Adrenal gland (tissue), 12 donors: ENCODE data around the gene DMRTC2. TPM values are rescaled to one million over a fixed set of nuclear protein-coding genes. Genes with fewer than 3 reads are reported as not detected.

Experiments used
- DNase-seq, 7 donors: peaks; one replicate each; pipeline ENCODE4 v3.0.0-alpha.2; 2019 to 2020
- H3K27ac ChIP-seq, 5 donors: fragments of 200-600 bp; sonication (generic) in 4 of 5; 1 replicate in 3 of 5; 2 replicates in 2 of 5; pipeline versions ENCODE4 v1.5.1 to v1.8.0; 2016 to 2020; ENCODE audit warnings: mild to moderate bottlenecking in 1 of 5
- H3K27me3 ChIP-seq: fragments of 200-600 bp; 2 replicates; pipeline ENCODE4 v1.8.0; 2021
- H3K36me3 ChIP-seq, 2 donors: fragments of 200-600 bp; replicated peaks in 1 of 2; 1 replicate in 1 of 2; 2 replicates in 1 of 2; pipeline versions ENCODE4 v1.5.1 to v1.8.0; 2018 to 2022
- H3K4me1 ChIP-seq, 2 donors: fragments of 200-600 bp; replicated peaks in 1 of 2; 1 replicate in 1 of 2; 2 replicates in 1 of 2; pipeline versions ENCODE4 v1.5.1 to v1.8.0; 2018 to 2021
- H3K4me3 ChIP-seq, 4 donors: fragments of 200-600 bp; sonication (generic) in 3 of 4; one replicate each; pipeline ENCODE4 v1.5.1; 2016 to 2018
- H3K9me3 ChIP-seq, 3 donors: fragments of 200-600 bp; sonication (generic) in 1 of 3; replicated peaks in 1 of 3; 1 replicate in 2 of 3; 2 replicates in 1 of 3; pipeline versions ENCODE4 v1.5.1 to v1.8.0; 2016 to 2021
- CTCF ChIP-seq, 6 experiments: fragments of 450-650 bp in 4 of 6; fragments of 200-600 bp in 2 of 6; sonication (generic) in 1 of 6; IDR thresholded peaks; 1 replicate in 5 of 6; 2 replicates in 1 of 6; pipeline versions ENCODE4 v1.5.1 to v1.8.0; 2016 to 2021; ENCODE audit warnings: antibody characterized with exemption in 6 of 6, mild to moderate bottlenecking in 2 of 6, moderate library complexity in 1 of 6
- POLR2A ChIP-seq, 2 donors: fragments of 450-650 bp; IDR thresholded peaks; one replicate each; pipeline ENCODE4 v1.6.1; 2017; ENCODE audit warnings: antibody characterized with exemption in 2 of 2, mild to moderate bottlenecking in 2 of 2, moderate library complexity in 1 of 2
- WGBS, 4 donors: extraction: QIAGEN DNeasy Blood & Tissue Kit in 2 of 4; methylation state at CpG; one replicate each; pipeline versions ENCODE4 v1.1.5 to v1.1.7; 2013 to 2017; 5-methylcytosine and 5-hydroxymethylcytosine counted together
- intact Hi-C, 2 donors: fragments of 100-400 bp; cut with DNase I; formaldehyde crosslinking; loops; one replicate each; pipeline versions ENCODE4 v1.14.1 to v1.15.0; 2022 to 2023
- polyA plus RNA-seq, 3 donors: library from polyadenylated mRNA; stranded (reverse); fragments of 200-250 nt in 2 of 3; fragments of 350-450 nt in 1 of 3; fragmentation: Illumina TruSeq in 1 of 3; extraction: RNeasy Lipid Tissue Mini Kit (QIAGEN cat#74804) in 1 of 3; gene quantifications; one replicate each; pipeline ENCODE4 v1.2.3, GENCODE V29; 2013 to 2014
- total RNA-seq, 9 donors: library from RNA; depleted of rRNA in 4 of 9; stranded (reverse); fragments of >200 nt in 4 of 9; fragments of 120-200 nt in 1 of 9; fragmentation: NEBNext Ultra II Directional in 1 of 9; extraction: Animal tissue kit (Norgen Biotek cat#: 25700) in 1 of 9; gene quantifications; one replicate each; pipeline versions ENCODE4 v1.1.0 to v1.2.4, GENCODE V29; 2013 to 2023
- donor health status: healthy with polysubstance abuse.
- donor health status: Bipolar disorder and iron deficiency.
- donor health status: DM: yes; HTN: yes; CAD: no.
- donor health status: DM: no; HTN: no; CAD: no.
- donor health status: DM: no; HTN: no; CAD: no.
- donor health status: DM: yes; HTN: yes; CAD: no.

DMRTC2 gene
- total and polyA plus RNA-seq, 12 donors: not detected

GRCh38 chr19:41883463-41883820 is 38.6 kb downstream of the DMRTC2 start:
- no peak for DNase-seq
- Histone ChIP-seq H3K9me3 (no peaks in the 10 kb centered on the region), H3K27ac (peak overlapping the region in 4 of 5 donors; percentile 67 to 90 (median 76)), H3K27me3 (no peaks in the 10 kb centered on the region), H3K36me3 (peaks cover 0 to 3% of the 10 kb centered on the region in 2 donors), H3K4me1 (peaks cover 0 to 13% of the 10 kb centered on the region in 2 donors), H3K4me3 (peak overlapping the region; percentile 2 to 95 (median 66))
- WGBS, 4 donors: 0 to 1% (median 1%) methylated on average over 12 to 23 of the region's 23 CpGs
- TF ChIP-seq CTCF (IDR thresholded peaks at IDR 0.05) (no peak), POLR2A (IDR thresholded peaks at IDR 0.05) (no peak)
- intact Hi-C loops: loop anchor here in 1 of 2 donors (10.0 kb wide), 1 partner anchor 51 kb away; no protein-coding TSS in a partner anchor

- H3K36me3 ChIP-seq: peaks cover 0 to 9% of the 10 kb centered on the region in 2 donors
- H3K4me3 ChIP-seq: peak overlapping the region; percentile 43 to 95 (median 80)
- no peaks in the 10 kb centered on the region for H3K9me3 ChIP-seq
- H3K27ac ChIP-seq: peak overlapping the region in 4 of 5 donors; percentile 67 to 90 (median 76)
- peak; percentile 60 to 94 for TF ChIP-seq POLR2A (IDR thresholded peaks at IDR 0.05)
- peak in 1 of 6 experiments; percentile 15 for TF ChIP-seq CTCF (IDR thresholded peaks at IDR 0.05)
- peaks cover 0 to 13% of the 10 kb centered on the region in 2 donors for H3K4me1 ChIP-seq
- no peaks in the 10 kb centered on the region for H3K27me3 ChIP-seq
- WGBS, 4 donors: 1 to 3% (median 1%) methylated on average over 35 to 66 of the region's 66 CpGs
- intact Hi-C loops: loop anchor here in 1 of 2 donors (10.0 kb wide), 1 partner anchor 51 kb away; no protein-coding TSS in a partner anchor
- DNase-seq: peak; percentile 93 to 97 (median 95)
Measured at GRCh38 chr19:41883821-41884733, 39.2 kb downstream of the DMRTC2 start.

GRCh38 chr19:41886761-41887710 is 42.2 kb downstream of the DMRTC2 start:
- no peak for TF ChIP-seq POLR2A (IDR thresholded peaks at IDR 0.05)
- TF ChIP-seq CTCF (IDR thresholded peaks at IDR 0.05): no peak
- intact Hi-C loops: loop anchor here in 1 of 2 donors (10.0 kb wide), 1 partner anchor 48 kb away; no protein-coding TSS in a partner anchor
- no peak overlapping the region for H3K4me3 ChIP-seq
- DNase-seq: no peak
- 68 to 75% (median 72%) methylated on average over 12 to 13 of the region's 13 CpGs for WGBS, 4 donors
- no peak overlapping the region for H3K27ac ChIP-seq
- no peaks in the 10 kb centered on the region for H3K9me3 ChIP-seq
- H3K4me1 ChIP-seq: peaks cover 0 to 13% of the 10 kb centered on the region in 2 donors
- peaks cover 0 to 23% of the 10 kb centered on the region in 2 donors for H3K36me3 ChIP-seq
- H3K27me3 ChIP-seq: no peaks in the 10 kb centered on the region
